DOHH2 (cell line): ENCODE data around the gene GPAM.

Experiments
- H3F3A ChIP-seq: fragments of 200-600 bp; sonication (generic), shearing (Covaris generic); 2 replicates; pipeline ENCODE4 v1.6.0; 2016; ENCODE audit warnings: antibody characterized with exemption, mild to moderate bottlenecking; ENCODE audit not compliant: control insufficient read depth, insufficient read depth
- H3K27ac ChIP-seq: fragments of 200-600 bp; sonication (generic); 2 replicates; pipeline ENCODE4 v1.5.1; 2014; ENCODE audit warnings: low read depth, mild to moderate bottlenecking, low read length, moderate library complexity
- H3K27me3 ChIP-seq: fragments of 200-600 bp; sonication (generic); 2 replicates; pipeline ENCODE4 v1.6.1; 2014; ENCODE audit warnings: mild to moderate bottlenecking, low read length, mixed read lengths; ENCODE audit not compliant: control insufficient read depth
- H3K36me3 ChIP-seq: fragments of 200-600 bp; sonication (generic); 2 replicates; pipeline ENCODE4 v1.6.1; 2014; ENCODE audit warnings: mild to moderate bottlenecking, low read length, moderate library complexity, mixed read lengths; ENCODE audit not compliant: control insufficient read depth
- H3K4me1 ChIP-seq: fragments of 200-600 bp; sonication (generic); 2 replicates; pipeline ENCODE4 v1.6.1; 2014; ENCODE audit warnings: mild to moderate bottlenecking, low read length, mixed read lengths; ENCODE audit not compliant: control insufficient read depth
- H3K4me2 ChIP-seq: fragments of 200-600 bp; sonication (generic); 2 replicates; pipeline ENCODE4 v1.6.0; 2014; ENCODE audit warnings: mild to moderate bottlenecking, low read length, moderate library complexity
- H3K4me3 ChIP-seq: fragments of 200-600 bp; sonication (generic); 2 replicates; pipeline ENCODE4 v1.5.1; 2014; ENCODE audit warnings: mild to moderate bottlenecking, low read length, mixed read lengths
- H3K79me2 ChIP-seq: fragments of 200-600 bp; sonication (generic); 2 replicates; pipeline ENCODE4 v1.6.1; 2014; ENCODE audit warnings: mild to moderate bottlenecking, low read length, mixed read lengths; ENCODE audit not compliant: control insufficient read depth
- H3K9me2 ChIP-seq: fragments of 200-600 bp; sonication (generic); replicated peaks from 2 replicates; pipeline ENCODE4 v1.6.1; 2014; ENCODE audit warnings: mild to moderate bottlenecking, low read length, mixed read lengths; ENCODE audit not compliant: control insufficient read depth
- H3K9me3 ChIP-seq: fragments of 200-600 bp; sonication (generic); 2 replicates; pipeline ENCODE4 v1.6.1; 2014; ENCODE audit warnings: antibody characterized with exemption, low read length, mixed read lengths; ENCODE audit not compliant: control insufficient read depth, insufficient read depth
- H4K20me1 ChIP-seq: fragments of 200-600 bp; sonication (generic); 2 replicates; pipeline ENCODE4 v1.6.0; 2014; ENCODE audit warnings: low read depth, mild to moderate bottlenecking, antibody characterized with exemption, low read length, moderate library complexity; ENCODE audit not compliant: control insufficient read depth, insufficient read depth
- CTCF ChIP-seq: fragments of 200-600 bp; sonication (generic); IDR thresholded peaks from one replicate; pipeline ENCODE4 v1.5.1; 2014; ENCODE audit warnings: antibody characterized with exemption, mild to moderate bottlenecking, low read depth, low read length; ENCODE audit not compliant: poor library complexity, severe bottlenecking
- EZH2phosphoT487 ChIP-seq: fragments of 200-600 bp; sonication (generic); IDR thresholded peaks from 2 replicates; pipeline ENCODE4 v1.6.1; 2017; ENCODE audit warnings: borderline replicate concordance, mild to moderate bottlenecking, antibody characterized with exemption, low read length, moderate library complexity, mixed read lengths

Gene GPAM

DNA sequence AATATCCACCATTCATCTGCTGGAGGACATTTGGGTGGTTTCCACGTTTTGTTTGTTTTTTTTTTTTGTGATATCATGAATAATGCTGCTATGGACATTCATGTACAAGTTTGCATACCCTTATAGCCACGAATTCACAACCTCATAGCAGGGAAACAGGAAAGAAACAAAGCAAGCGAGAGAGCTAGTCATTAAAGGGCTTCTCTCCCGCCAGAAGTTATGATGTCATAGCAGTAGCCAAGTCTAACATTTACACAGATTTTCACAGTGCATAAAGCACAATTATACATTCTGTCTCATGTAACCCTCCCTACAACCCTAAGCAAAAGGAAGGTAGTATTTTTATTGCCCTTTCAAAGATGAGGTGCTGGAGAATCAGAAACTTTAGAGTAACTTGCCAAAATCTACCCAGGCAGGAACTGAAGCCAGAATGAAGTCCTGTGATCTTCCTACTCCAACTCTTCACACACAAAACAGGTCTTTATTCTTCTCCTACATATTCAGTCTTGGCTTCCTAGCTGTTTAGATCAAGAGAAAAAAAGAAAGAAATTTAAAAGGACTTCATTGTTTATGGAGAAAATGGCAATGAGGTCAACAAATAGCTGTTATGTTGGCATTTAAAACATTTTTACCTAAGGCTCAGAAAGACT is 33.9 kb upstream of the GPAM start:
- no peaks in the 10 kb centered on the region for H3K79me2 ChIP-seq
- H4K20me1 ChIP-seq, result no peaks in the 10 kb centered on the region
- H3F3A ChIP-seq, result no peaks in the 10 kb centered on the region
- no peak for TF ChIP-seq CTCF
- no peak for TF ChIP-seq EZH2phosphoT487
- no peaks in the 10 kb centered on the region for H3K36me3 ChIP-seq
- no peak overlapping the region for H3K27ac ChIP-seq
- H3K27me3 ChIP-seq, result 0 out of 2 replicates have a peak, but pooled peaks cover 7% of the 10 kb centered on the region
- H3K4me1 ChIP-seq, result no peaks in the 10 kb centered on the region
- no peak overlapping the region for H3K4me3 ChIP-seq
- no peaks in the 10 kb centered on the region for H3K9me3 ChIP-seq
- no peak overlapping the region for H3K4me2 ChIP-seq
- H3K9me2 ChIP-seq, result no peaks in the 10 kb centered on the region

GRCh38 chr10:112216966-112217365 is 33.4 kb upstream of the GPAM start:
- Histone ChIP-seq H3K27me3 (0 out of 2 replicates have a peak, but pooled peaks cover 7% of the 10 kb centered on the region), H3K4me3 (no peak overlapping the region), H3K9me3 (no peaks in the 10 kb centered on the region), H3K9me2 (no peaks in the 10 kb centered on the region), H4K20me1 (no peaks in the 10 kb centered on the region), H3K79me2 (no peaks in the 10 kb centered on the region), H3F3A (no peaks in the 10 kb centered on the region), H3K27ac (no peak overlapping the region), H3K36me3 (no peaks in the 10 kb centered on the region), H3K4me1 (no peaks in the 10 kb centered on the region), H3K4me2 (no peak overlapping the region)
- TF ChIP-seq CTCF (no peak), EZH2phosphoT487 (no peak)

- Histone ChIP-seq H3K27ac (no peak overlapping the region), H3K9me3 (no peaks in the 10 kb centered on the region), H3K4me1 (no peaks in the 10 kb centered on the region), H3K4me3 (no peak overlapping the region), H3K27me3 (0 out of 2 replicates have a peak, but pooled peaks cover 7% of the 10 kb centered on the region), H3K4me2 (no peak overlapping the region), H3K36me3 (no peaks in the 10 kb centered on the region), H4K20me1 (no peaks in the 10 kb centered on the region), H3K79me2 (no peaks in the 10 kb centered on the region), H3K9me2 (no peaks in the 10 kb centered on the region), H3F3A (no peaks in the 10 kb centered on the region)
- TF ChIP-seq CTCF (no peak), EZH2phosphoT487 (no peak)
These were observed 32.6 kb upstream of the GPAM start for GRCh38 chr10:112216151-112216550.
